SK-N-MC (cell line): Measurements from ENCODE around the gene JADE1.
A peak's percentile ranks its signal among the peaks of the same experiment; 100 is the strongest.

ENCODE experiments used
- DNase-seq: peaks from one replicate; pipeline ENCODE4 v3.0.0-alpha.2; 2011; ENCODE audit warnings: low read depth, low spot score
- H3K27ac ChIP-seq: fragments of 200-600 bp; sonication (generic); 2 replicates; pipeline ENCODE4 v1.5.1; 2016; ENCODE audit warnings: mixed run types
- H3K36me3 ChIP-seq: fragments of 200-600 bp; sonication (generic); 2 replicates; pipeline ENCODE4 v1.6.1; 2017; ENCODE audit warnings: antibody characterized with exemption, low read length, mixed read lengths; ENCODE audit not compliant: insufficient read depth
- H3K4me3 ChIP-seq: fragments of 200-600 bp; sonication (generic); 2 replicates; pipeline ENCODE4 v1.5.1; 2016
- H3K9ac ChIP-seq: fragments of 200-600 bp; sonication (generic); 2 replicates; pipeline ENCODE4 v1.8.0; 2017; ENCODE audit warnings: mixed run types, mixed read lengths; ENCODE audit not compliant: insufficient read length
- H3K9me3 ChIP-seq: fragments of 200-600 bp; sonication (generic); 2 replicates; pipeline ENCODE4 v1.6.1; 2017; ENCODE audit warnings: low read depth, mild to moderate bottlenecking, antibody characterized with exemption, low read length, moderate library complexity, mixed read lengths
- EZH2 ChIP-seq: fragments of 200-600 bp; sonication (generic); IDR thresholded peaks from one replicate; pipeline ENCODE4 v1.6.1; 2017; ENCODE audit warnings: antibody characterized with exemption
- FOXP2 ChIP-seq: optimal IDR thresholded peaks from 2 replicates; pipeline ENCODE3; 2011; ENCODE audit warnings: mild to moderate bottlenecking, moderate library complexity; ENCODE audit not compliant: insufficient read depth; ENCODE audit errors: extremely low read length, control extremely low read depth
- POLR2AphosphoS5 ChIP-seq: IDR thresholded peaks from 2 replicates; pipeline ENCODE4 v1.6.1; 2012; ENCODE audit warnings: mild to moderate bottlenecking, low read depth, low read length, borderline replicate concordance

Gene JADE1

GRCh38 chr4:128859887-128860677 lies 50.6 kb downstream of the JADE1 start:
- TF ChIP-seq FOXP2 (no peak), POLR2AphosphoS5 (no peak), EZH2 (no peak)
- H3K27ac ChIP-seq, result no peak overlapping the region
- no peak for DNase-seq
- no peak overlapping the region for H3K4me3 ChIP-seq
- H3K9me3 ChIP-seq, result no peaks in the 10 kb centered on the region
- H3K9ac ChIP-seq, result no peak overlapping the region
- H3K36me3 ChIP-seq, result peaks cover 69% of the 10 kb centered on the region; the same call in 1 of the 2 replicates

- TF ChIP-seq POLR2AphosphoS5, result no peak
- no peak for TF ChIP-seq EZH2
- no peak for TF ChIP-seq FOXP2
- no peak overlapping the region for H3K27ac ChIP-seq
- no peaks in the 10 kb centered on the region for H3K9me3 ChIP-seq
- H3K36me3 ChIP-seq, result peaks cover 50% of the 10 kb centered on the region; the same call in 1 of the 2 replicates
- H3K9ac ChIP-seq, result no peak overlapping the region
- H3K4me3 ChIP-seq, result no peak overlapping the region
- DNase-seq, result no peak
These were observed 52.5 kb downstream of the JADE1 start for GRCh38 chr4:128861856-128862518.

- Histone ChIP-seq H3K36me3 (peaks cover 44% of the 10 kb centered on the region; the same call in 1 of the 2 replicates), H3K9me3 (no peaks in the 10 kb centered on the region), H3K4me3 (no peak overlapping the region), H3K9ac (no peak overlapping the region), H3K27ac (no peak overlapping the region)
- DNase-seq, result no peak
- TF ChIP-seq FOXP2 (no peak), EZH2 (no peak), POLR2AphosphoS5 (no peak)
These were observed 53.3 kb downstream of the JADE1 start for GRCh38 chr4:128862608-128863311.

GRCh38 chr4:128863312-128864075 lies 54.0 kb downstream of the JADE1 start:
- TF ChIP-seq EZH2 (no peak), FOXP2 (no peak), POLR2AphosphoS5 (no peak)
- H3K4me3 ChIP-seq, result no peak overlapping the region
- peak; percentile 24 for DNase-seq
- no peaks in the 10 kb centered on the region for H3K9me3 ChIP-seq
- no peak overlapping the region for H3K9ac ChIP-seq
- H3K36me3 ChIP-seq, result peaks cover 48% of the 10 kb centered on the region; the same call in 1 of the 2 replicates
- no peak overlapping the region for H3K27ac ChIP-seq

GRCh38 chr4:128865132-128865531 lies 55.6 kb downstream of the JADE1 start:
- no peak for TF ChIP-seq EZH2
- no peak for TF ChIP-seq FOXP2
- no peak for TF ChIP-seq POLR2AphosphoS5
- no peak overlapping the region for H3K9ac ChIP-seq
- H3K9me3 ChIP-seq, result no peaks in the 10 kb centered on the region
- no peak overlapping the region for H3K4me3 ChIP-seq
- H3K27ac ChIP-seq, result no peak overlapping the region
- no peak for DNase-seq
- peaks cover 36% of the 10 kb centered on the region; the same call in 1 of the 2 replicates for H3K36me3 ChIP-seq

- H3K27ac ChIP-seq, result no peak overlapping the region
- DNase-seq, result no peak
- H3K9me3 ChIP-seq, result no peaks in the 10 kb centered on the region
- H3K36me3 ChIP-seq, result peaks cover 34% of the 10 kb centered on the region; the same call in 1 of the 2 replicates
- no peak overlapping the region for H3K9ac ChIP-seq
- no peak for TF ChIP-seq EZH2
- no peak for TF ChIP-seq FOXP2
- TF ChIP-seq POLR2AphosphoS5, result no peak
- no peak overlapping the region for H3K4me3 ChIP-seq
These were observed 56.8 kb downstream of the JADE1 start for GRCh38 chr4:128866269-128866668.

- Histone ChIP-seq H3K36me3 (peaks cover 36% of the 10 kb centered on the region; the same call in 1 of the 2 replicates), H3K27ac (no peak overlapping the region), H3K4me3 (no peak overlapping the region), H3K9ac (no peak overlapping the region), H3K9me3 (no peaks in the 10 kb centered on the region)
- no peak for DNase-seq
- no peak for TF ChIP-seq FOXP2
- TF ChIP-seq EZH2, result no peak
- no peak for TF ChIP-seq POLR2AphosphoS5
These were observed 57.2 kb downstream of the JADE1 start for GRCh38 chr4:128866691-128867090.
